ENCODE data around the gene RPS26.

DNA sequence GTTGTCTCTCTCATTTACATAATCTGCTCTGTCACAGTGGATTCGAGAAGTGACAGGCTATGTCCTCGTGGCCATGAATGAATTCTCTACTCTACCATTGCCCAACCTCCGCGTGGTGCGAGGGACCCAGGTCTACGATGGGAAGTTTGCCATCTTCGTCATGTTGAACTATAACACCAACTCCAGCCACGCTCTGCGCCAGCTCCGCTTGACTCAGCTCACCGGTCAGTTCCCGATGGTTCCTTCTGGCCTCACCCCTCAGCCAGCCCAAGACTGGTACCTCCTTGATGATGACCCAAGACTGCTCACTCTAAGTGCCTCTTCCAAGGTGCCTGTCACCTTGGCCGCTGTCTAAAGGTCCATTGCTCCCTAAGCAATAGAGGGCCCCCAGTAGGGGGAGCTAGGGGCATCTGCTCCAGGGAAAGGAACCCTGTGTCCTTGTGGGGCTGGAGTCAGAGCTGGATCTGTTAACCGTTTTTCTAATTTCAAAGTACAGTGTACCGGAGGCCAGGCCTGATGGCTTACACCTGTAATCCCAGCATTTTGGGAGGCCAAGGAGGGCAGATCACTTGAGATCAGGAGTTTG is 43.3 kb downstream of the RPS26 start:
- TF ChIP-seq SUZ12 (IDR thresholded peaks at IDR 0.05; ENCODE audit: extremely low read depth, insufficient read depth, insufficient read length) (no peak), YY1 (IDR thresholded peaks at IDR 0.05; ENCODE audit: insufficient read depth, insufficient read length) (no peak)
